T1000 (cell line): ENCODE measurements around the gene CHTF18.
A peak's percentile ranks its signal among the peaks of the same experiment; 100 is the strongest.
"Not testable (repeated sequence)": the region's sequence is repeated elsewhere in the genome, so short reads cannot be mapped to it uniquely, and the experiment has no call there.

Experiments used
- DNase-seq: peaks from one replicate; lab custom pipeline; 2025; ENCODE audit warnings: mixed read lengths; lab: John Stamatoyannopoulos, UW

Gene CHTF18

DNA sequence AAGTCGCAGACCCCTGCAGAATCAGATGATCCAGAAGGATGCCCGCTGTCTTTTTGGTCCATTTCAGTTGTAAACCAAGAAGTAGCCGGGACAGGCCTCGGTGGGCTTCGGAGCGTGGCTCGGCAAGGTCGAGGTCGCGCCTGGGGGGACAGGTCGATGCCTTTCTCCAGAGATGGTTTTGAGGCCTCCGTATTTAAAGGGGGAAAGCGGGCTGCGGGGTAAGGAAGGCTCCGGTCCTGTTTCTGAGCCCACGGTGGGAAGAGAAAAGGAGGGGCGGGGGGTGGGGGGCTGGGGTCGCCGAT is 19.6 kb downstream of the CHTF18 start:
- no peak for DNase-seq

DNA sequence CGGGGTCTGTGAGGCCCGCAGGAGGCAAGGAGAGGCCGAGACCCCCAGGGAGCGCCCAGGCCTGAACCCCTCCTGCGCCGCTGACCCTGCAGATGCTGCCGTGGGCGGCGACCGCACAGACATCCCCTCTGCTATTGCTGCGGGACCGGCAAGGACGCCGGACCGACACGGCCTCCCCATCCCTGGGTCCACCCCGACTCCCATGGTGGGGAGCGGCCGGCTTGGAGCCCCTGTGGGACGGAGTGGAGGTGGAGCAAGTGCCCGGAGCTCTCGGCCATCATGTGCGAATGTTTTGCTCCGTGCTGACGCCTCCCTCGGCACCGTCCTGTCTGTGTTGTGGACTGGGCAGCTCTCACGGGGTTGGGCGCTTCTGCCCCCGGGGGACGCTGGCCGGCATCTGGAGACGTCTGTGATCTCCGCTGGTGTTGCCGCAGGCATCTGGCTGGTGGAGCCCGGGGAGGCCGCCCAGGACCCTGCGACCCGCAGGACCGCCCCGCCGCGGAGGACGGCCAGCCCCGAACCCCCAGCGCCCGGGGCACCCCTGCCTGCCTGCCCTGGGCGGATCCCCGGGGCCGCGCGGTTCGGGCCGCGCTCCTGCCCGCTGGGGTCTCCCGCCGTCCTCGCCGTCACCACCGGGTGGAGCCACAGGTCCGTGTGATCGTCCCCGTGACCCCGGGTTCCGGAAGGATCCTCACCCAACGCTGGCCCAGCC is 24.9 kb downstream of the CHTF18 start:
- no peak for DNase-seq

GRCh38 chr16:813916-814412 is 25.5 kb downstream of the CHTF18 start:
- no peak for DNase-seq

- DNase-seq: peak; percentile 36
Observed at GRCh38 chr16:814974-815373, 26.6 kb downstream of the CHTF18 start.

GRCh38 chr16:815861-816260 is 27.4 kb downstream of the CHTF18 start:
- no peak for DNase-seq

GRCh38 chr16:817001-817906 is 28.8 kb downstream of the CHTF18 start:
- no peak for DNase-seq

DNA sequence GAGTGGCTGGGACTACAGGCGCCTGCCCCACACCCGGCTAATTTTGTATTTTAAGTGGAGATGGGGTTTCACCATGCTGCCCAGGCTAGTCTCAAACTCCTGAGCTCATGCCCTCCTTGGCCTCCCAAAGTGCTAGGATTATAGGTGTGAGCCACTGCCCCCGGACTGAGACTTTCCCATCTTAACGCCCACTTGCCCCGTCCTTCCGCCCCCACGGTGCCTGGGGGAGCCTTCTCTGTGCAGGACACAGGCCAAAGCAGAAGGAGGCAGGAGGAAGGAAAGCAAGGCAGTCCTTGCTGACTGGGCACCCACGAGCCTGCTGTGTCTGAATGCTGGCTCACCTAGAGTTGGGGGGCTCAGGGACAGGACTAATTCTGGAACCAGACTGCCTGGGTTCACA is 29.7 kb downstream of the CHTF18 start:
- no peak for DNase-seq

- DNase-seq: no peak
Observed at GRCh38 chr16:818592-818991, 30.2 kb downstream of the CHTF18 start.

GRCh38 chr16:819336-820043 is 31.1 kb downstream of the CHTF18 start:
- no peak for DNase-seq

GRCh38 chr16:820044-820408 is 31.6 kb downstream of the CHTF18 start:
- not testable (repeated sequence) for DNase-seq

- DNase-seq: no peak
Observed at GRCh38 chr16:820748-821147, 32.3 kb downstream of the CHTF18 start.

DNA sequence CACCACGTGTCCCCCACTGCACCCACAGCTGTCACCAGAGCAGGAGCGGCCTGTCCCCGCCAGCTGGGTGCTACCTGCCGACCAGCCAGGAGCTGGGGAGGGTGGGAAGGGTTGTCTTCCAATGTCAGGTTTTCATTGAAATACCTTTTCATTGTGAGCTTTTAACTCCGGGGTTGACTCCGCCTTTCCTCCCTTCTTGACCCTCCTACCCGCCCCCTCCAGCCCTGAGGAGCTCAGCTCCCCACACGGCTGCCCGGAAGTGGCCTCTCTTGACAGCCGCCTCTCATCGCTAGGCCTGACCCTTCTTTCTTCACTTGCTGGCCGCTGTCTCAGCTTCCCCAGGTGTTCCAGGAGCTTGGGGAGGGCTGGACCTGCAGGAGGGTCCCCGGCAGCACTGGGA is 33.3 kb downstream of the CHTF18 start:
- DNase-seq: no peak

DNA sequence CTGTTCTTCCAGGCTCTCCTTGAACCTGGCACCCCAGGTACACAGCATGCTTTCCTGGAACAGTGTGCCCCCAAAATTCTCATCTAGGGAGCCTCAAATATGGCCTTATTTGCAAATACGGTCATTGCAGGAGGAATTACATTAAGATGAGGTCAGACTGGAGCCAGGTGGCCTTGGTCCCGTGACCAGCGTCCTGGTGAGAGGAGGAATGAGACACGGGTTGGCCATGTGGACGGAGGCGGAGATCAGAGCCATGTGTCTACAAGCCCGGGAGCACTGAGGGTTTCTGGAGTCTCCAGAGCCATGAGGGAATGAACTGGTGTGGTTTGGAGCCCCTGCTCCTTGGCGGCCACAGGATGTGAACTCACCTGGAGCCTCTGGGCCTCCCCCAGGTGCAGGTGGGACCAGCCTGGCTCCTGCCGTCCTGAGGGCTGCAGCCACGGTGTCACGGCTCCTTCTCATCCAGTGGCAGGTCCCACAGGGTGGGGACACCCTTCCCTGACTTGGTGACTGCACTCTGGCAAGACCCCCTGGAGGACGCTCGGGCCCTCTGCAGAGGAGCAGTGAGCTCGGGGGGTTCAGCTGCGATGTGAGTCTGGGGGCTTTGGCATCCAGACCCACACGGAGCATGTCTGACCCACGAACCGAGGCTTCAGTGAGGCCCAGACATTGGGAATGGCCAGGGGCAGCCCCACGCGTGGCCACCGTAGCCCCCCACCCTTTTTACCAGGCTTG is 33.9 kb downstream of the CHTF18 start:
- no peak for DNase-seq

GRCh38 chr16:822909-823297 is 34.5 kb downstream of the CHTF18 start:
- no peak for DNase-seq

DNA sequence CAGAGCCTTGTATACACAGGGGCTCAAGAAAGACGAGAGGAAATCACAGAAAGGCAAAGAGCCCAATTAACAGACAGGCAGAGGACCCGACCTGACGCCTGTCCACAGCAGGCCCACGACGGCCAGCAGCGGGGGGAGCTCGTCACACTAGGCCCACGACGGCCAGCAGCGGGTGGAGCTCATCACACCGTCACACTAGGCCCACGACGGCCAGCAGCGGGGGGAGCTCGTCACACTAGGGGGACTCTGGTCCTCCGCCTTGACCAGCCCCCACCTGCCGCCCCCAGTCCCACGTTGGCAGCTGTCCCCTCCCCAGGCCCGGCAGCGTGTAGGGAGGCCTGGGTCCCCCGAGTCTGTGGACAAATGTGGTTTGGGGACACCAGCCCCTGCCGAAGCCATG is 35.8 kb downstream of the CHTF18 start:
- DNase-seq: no peak

GRCh38 chr16:824601-825000 is 36.2 kb downstream of the CHTF18 start:
- DNase-seq: no peak

- no peak for DNase-seq
Observed at GRCh38 chr16:825341-826061, 37.1 kb downstream of the CHTF18 start.

GRCh38 chr16:827513-827912 is 39.1 kb downstream of the CHTF18 start:
- no peak for DNase-seq

- DNase-seq: no peak
Observed at GRCh38 chr16:828891-829290, 40.5 kb downstream of the CHTF18 start.

GRCh38 chr16:830107-830870 is 41.9 kb downstream of the CHTF18 start:
- no peak for DNase-seq
